OCI-M2 (cell line): ENCODE data around the gene AP1S2.
"Not testable (repeated sequence)": the region's sequence is repeated elsewhere in the genome, so short reads cannot be mapped to it uniquely, and the experiment has no call there.

Experiments used
- DNase-seq: peaks from one replicate; lab custom pipeline; 2025; ENCODE audit not compliant: unreplicated experiment; lab: John Stamatoyannopoulos, UW

AP1S2 gene

GRCh38 chrX:15854712-15855567 is at the start of gene AP1S2:
Gene AP1S2 (minus strand): TSS chrX:15854813. CDS start chrX:15852524, 2,289 bp downstream.
- peak; percentile 60 for DNase-seq

GRCh38 chrX:15903186-15903681 is 48.6 kb upstream of the AP1S2 start:
- DNase-seq, result no peak

GRCh38 chrX:15895334-15895733 is 40.7 kb upstream of the AP1S2 start:
- no peak for DNase-seq

GRCh38 chrX:15894724-15895123 is 40.1 kb upstream of the AP1S2 start:
- DNase-seq, result no peak

GRCh38 chrX:15890463-15890862 is 35.9 kb upstream of the AP1S2 start:
- DNase-seq, result no peak

GRCh38 chrX:15888062-15888461 is 33.4 kb upstream of the AP1S2 start:
- DNase-seq, result no peak

- DNase-seq, result no peak
Observed at GRCh38 chrX:15883540-15883863, 28.9 kb upstream of the AP1S2 start.

- peak; percentile 85 for DNase-seq
Observed at GRCh38 chrX:15882704-15883539, 28.3 kb upstream of the AP1S2 start.

- DNase-seq, result no peak
Observed at GRCh38 chrX:15881381-15881897, 26.8 kb upstream of the AP1S2 start.

GRCh38 chrX:15877914-15878313 is 23.3 kb upstream of the AP1S2 start:
- not testable (repeated sequence) for DNase-seq

- no peak for DNase-seq
Observed at GRCh38 chrX:15877380-15877779, 22.8 kb upstream of the AP1S2 start.

- DNase-seq, result no peak
Observed at GRCh38 chrX:15874672-15875071, 20.1 kb upstream of the AP1S2 start.

GRCh38 chrX:15873566-15873965 is 19.0 kb upstream of the AP1S2 start:
- no peak for DNase-seq

GRCh38 chrX:15870310-15870709 is 15.7 kb upstream of the AP1S2 start:
- DNase-seq, result no peak

- DNase-seq, result no peak
Observed at GRCh38 chrX:15869695-15870094, 15.1 kb upstream of the AP1S2 start.

GRCh38 chrX:15866147-15866546 is 11.5 kb upstream of the AP1S2 start:
- DNase-seq, result no peak

- no peak for DNase-seq
Observed at GRCh38 chrX:15864629-15865028, 10.0 kb upstream of the AP1S2 start.

- no peak for DNase-seq
Observed at GRCh38 chrX:15864023-15864422, 9.4 kb upstream of the AP1S2 start.

- no peak for DNase-seq
Observed at GRCh38 chrX:15860921-15861320, 6.3 kb upstream of the AP1S2 start.

- DNase-seq, result no peak
Observed at GRCh38 chrX:15858051-15858450, 3.4 kb upstream of the AP1S2 start.

- no peak for DNase-seq
Observed at GRCh38 chrX:15856636-15857035, 2.0 kb upstream of the AP1S2 start.

GRCh38 chrX:15856222-15856587 is 1.6 kb upstream of the AP1S2 start:
- DNase-seq, result no peak
